ENCODE results near the gene FAM111A. TPM values are rescaled to one million over a fixed set of nuclear protein-coding genes. Genes with fewer than 3 reads are reported as not detected.

The FAM111A gene
- total RNA-seq, 1 experiment from 2014 or later: 20.1 TPM

GRCh38 chr11:59117774-59118173, 24.9 kb upstream of the FAM111A start:
- H3K27me3 ChIP-seq (ENCODE audit: insufficient read depth, low read length): no peaks in the 10 kb centered on the region
- no peaks in the 10 kb centered on the region for H3K4me1 ChIP-seq (ENCODE audit: insufficient read depth, low read length)
- no peak overlapping the region for H3K14ac ChIP-seq (ENCODE audit: insufficient read depth, low read length)
- H2BK12ac ChIP-seq (ENCODE audit: insufficient read length, low read depth, low read length): no peak overlapping the region
- no peak overlapping the region for H3K56ac ChIP-seq (ENCODE audit: insufficient read length, low read depth, low read length)
- H3K9me3 ChIP-seq (ENCODE audit: control insufficient read depth, low read depth, low read length): peaks cover 14% of the 10 kb centered on the region
- no peak overlapping the region for H3T11ph ChIP-seq (ENCODE audit: low read length)
- no peak overlapping the region for H3K27ac ChIP-seq (ENCODE audit: insufficient read length, low read depth, low read length)
- H4K5ac ChIP-seq (ENCODE audit: insufficient read length, low read depth, low read length): no peak overlapping the region
- H2BK5ac ChIP-seq (ENCODE audit: insufficient read length, low read length): no peak overlapping the region
- Mint-ChIP-seq H3K4me1 (no peaks in the 10 kb centered on the region), H3K36me3 (ENCODE audit: insufficient read depth in 1 of 3, low read depth in 3 of 3) (peaks cover 82 to 87% (median 85%) of the 10 kb centered on the region in 3 experiments), H3K9me3 (peaks cover 32 to 46% of the 10 kb centered on the region in 2 experiments), H3K27ac (no peak overlapping the region), H3K27me3 (ENCODE audit: low read depth) (no peaks in the 10 kb centered on the region), H3K4me3 (no peak overlapping the region)
- no peak overlapping the region for H3K4ac ChIP-seq (ENCODE audit: low read depth, low read length)
- H4K20me1 ChIP-seq (ENCODE audit: control insufficient read depth, insufficient read depth, insufficient read length): no peaks in the 10 kb centered on the region
- no peak overlapping the region for H3K23ac ChIP-seq (ENCODE audit: insufficient read length, low read depth, low read length)
- H3K9ac ChIP-seq (ENCODE audit: extremely low read depth, insufficient read length, low read length): no peak overlapping the region
- no peak overlapping the region for H4K91ac ChIP-seq (ENCODE audit: insufficient read length, low read depth, low read length)
- H3K79me1 ChIP-seq (ENCODE audit: insufficient read depth, low read depth, low read length, poor library complexity, severe bottlenecking): no peaks in the 10 kb centered on the region
- no peak overlapping the region for H3K4me2 ChIP-seq (ENCODE audit: insufficient read depth, insufficient read length, low read length)
- H4K8ac ChIP-seq (replicated peaks; ENCODE audit: insufficient read length, low read depth, low read length): no peak overlapping the region
- no peak overlapping the region for H2BK120ac ChIP-seq (ENCODE audit: low read depth, low read length, poor library complexity, severe bottlenecking)
- no peak overlapping the region for H2AK5ac ChIP-seq (ENCODE audit: insufficient read length, low read length)
- TF ChIP-seq CTCF (conservative IDR thresholded peaks at IDR 0.05): no peak
- no peak overlapping the region for H2AFZ ChIP-seq (ENCODE audit: low read length)
- H2BK15ac ChIP-seq (ENCODE audit: low read depth, low read length): no peak overlapping the region
- H2BK20ac ChIP-seq (ENCODE audit: low read depth, low read length, poor library complexity, severe bottlenecking): no peak overlapping the region
- H3K18ac ChIP-seq (ENCODE audit: insufficient read length, low read depth, low read length): no peak overlapping the region
- DNase-seq: no peak
- H3K23me2 ChIP-seq (ENCODE audit: insufficient read length, low read depth, low read length, poor library complexity, severe bottlenecking): no peaks in the 10 kb centered on the region
- H3K79me2 ChIP-seq (ENCODE audit: insufficient read depth, low read length): no peaks in the 10 kb centered on the region
- no CpG with 5 or more reads among the region's 2 CpGs for WGBS (ENCODE audit: extremely low coverage, insufficient read length, low lambda C conversion rate)
